A549 (cell line): ENCODE measurements around the gene HERPUD2.

Experiments used
- BHLHE40 ChIP-seq: IDR thresholded peaks from 2 replicates; pipeline ENCODE4 v1.6.1; 2012; ENCODE audit warnings: low read depth, low read length, inconsistent platforms
- CEBPB ChIP-seq, 2 experiments: fragments of >200 bp in 1 of 2; sonication (Bioruptor Twin) in 1 of 2; formaldehyde crosslinking in 1 of 2; IDR thresholded peaks; 2 replicates each; pipeline ENCODE4 v1.6.1; 2012 to 2016
- CTCF ChIP-seq: fragments of >200 bp; sonication (Bioruptor Twin); formaldehyde crosslinking; IDR thresholded peaks from 3 replicates; pipeline ENCODE4 v1.5.1; 2016
- ELK1 ChIP-seq: fragments of 150-350 bp; IDR thresholded peaks from 2 replicates; pipeline ENCODE4 v1.6.1; 2014; ENCODE audit warnings: low read depth, mild to moderate bottlenecking, low read length
- EP300 ChIP-seq, 2 experiments: fragments of >200 bp; sonication (Bioruptor Twin); formaldehyde crosslinking; IDR thresholded peaks; 2 replicates in 1 of 2; 3 replicates in 1 of 2; pipeline ENCODE4 v1.6.1; 2016 to 2017
- PHF8 ChIP-seq: fragments of 200-600 bp; sonication (generic); IDR thresholded peaks from 2 replicates; pipeline ENCODE4 v1.6.1; 2016; ENCODE audit warnings: low read depth, mild to moderate bottlenecking, antibody characterized with exemption, moderate library complexity, borderline replicate concordance
- POLR2A ChIP-seq: IDR thresholded peaks from 2 replicates; pipeline ENCODE4 v1.6.1; 2012; ENCODE audit warnings: mild to moderate bottlenecking, low read length
- SMC3 ChIP-seq: fragments of >200 bp; sonication (Bioruptor Twin); formaldehyde crosslinking; IDR thresholded peaks from 3 replicates; pipeline ENCODE4 v1.6.1; 2018; ENCODE audit warnings: inconsistent platforms
- ZC3H11A ChIP-seq: fragments of 450-650 bp; IDR thresholded peaks from 2 replicates; pipeline ENCODE4 v1.6.1; 2014; ENCODE audit warnings: antibody characterized with exemption, mild to moderate bottlenecking
- ZFP36 ChIP-seq: fragments of 450-650 bp; IDR thresholded peaks from 2 replicates; pipeline ENCODE4 v1.6.1; 2014; ENCODE audit warnings: borderline replicate concordance; ENCODE audit not compliant: partially characterized antibody

GRCh38 chr7:35727571-35727970 is 32.6 kb upstream of the HERPUD2 start:
- TF ChIP-seq ELK1 (no peak), CTCF (no peak), ZC3H11A (no peak), POLR2A (no peak), ZFP36 (no peak), PHF8 (no peak), SMC3 (no peak), CEBPB (IDR thresholded peaks at IDR 0.05) (no peak), EP300 (IDR thresholded peaks at IDR 0.05) (no peak), BHLHE40 (no peak)
